Jurkat, Clone E6-1 (cell line): ENCODE measurements around the gene BTBD17.

Experiments used
- DNase-seq: peaks from one replicate; pipeline ENCODE4 v3.0.0-alpha.2; 2011; ENCODE audit warnings: low read depth, low spot score
- H3K4me3 ChIP-seq: 2 replicates; pipeline ENCODE4 v1.5.1; 2011; ENCODE audit warnings: mild to moderate bottlenecking, low read length, control low read depth, moderate library complexity

Gene BTBD17

GRCh38 chr17:74367206-74367605 lies 5.5 kb upstream of the BTBD17 start, which contains the start of gene GPR142:
Gene GPR142, plus strand, starts transcription at chr17:74367506. Its CDS starts 2,035 bp downstream, at chr17:74369541.
- no peak within 1 kb of the TSS for H3K4me3 ChIP-seq
- no peak for DNase-seq

- no peak for DNase-seq
- H3K4me3 ChIP-seq = no peak overlapping the region
Observed at GRCh38 chr17:74362810-74363498, 1.3 kb upstream of the BTBD17 start.

GRCh38 chr17:74362069-74362405 lies 369 bp upstream of the BTBD17 start:
- no peak overlapping the region for H3K4me3 ChIP-seq
- DNase-seq = no peak

GRCh38 chr17:74360899-74361229 lies 804 bp downstream of the BTBD17 start:
- no peak overlapping the region for H3K4me3 ChIP-seq
- DNase-seq = no peak

- no peak for DNase-seq
- no peak overlapping the region for H3K4me3 ChIP-seq
Observed at GRCh38 chr17:74359916-74360315, 1.8 kb downstream of the BTBD17 start.

GRCh38 chr17:74358697-74359096 lies 3.0 kb downstream of the BTBD17 start:
- no peak for DNase-seq
- no peak overlapping the region for H3K4me3 ChIP-seq

- H3K4me3 ChIP-seq = no peak overlapping the region
Observed at GRCh38 chr17:74357466-74357809, 4.2 kb downstream of the BTBD17 start.

GRCh38 chr17:74356646-74357465 lies 4.8 kb downstream of the BTBD17 start:
- no peak for DNase-seq
- no peak overlapping the region for H3K4me3 ChIP-seq

More at GRCh38 chr17:74357466-74357809, 4.2 kb downstream of the BTBD17 start:
- DNase-seq = no peak

- no peak for DNase-seq
- no peak overlapping the region for H3K4me3 ChIP-seq
Observed at GRCh38 chr17:74355065-74355464, 6.6 kb downstream of the BTBD17 start.

GRCh38 chr17:74354561-74354960 lies 7.1 kb downstream of the BTBD17 start:
- no peak for DNase-seq
- no peak overlapping the region for H3K4me3 ChIP-seq

GRCh38 chr17:74354123-74354522 lies 7.5 kb downstream of the BTBD17 start:
- no peak overlapping the region for H3K4me3 ChIP-seq
- no peak for DNase-seq

GRCh38 chr17:74353446-74354060 lies 8.1 kb downstream of the BTBD17 start:
- DNase-seq = no peak
- no peak overlapping the region for H3K4me3 ChIP-seq

- no peak for DNase-seq
- H3K4me3 ChIP-seq = no peak overlapping the region
Observed at GRCh38 chr17:74351552-74352210, 10.0 kb downstream of the BTBD17 start.

- DNase-seq = no peak
- no peak overlapping the region for H3K4me3 ChIP-seq
Observed at GRCh38 chr17:74350486-74350885, 11.2 kb downstream of the BTBD17 start.

GRCh38 chr17:74349120-74349519 lies 12.5 kb downstream of the BTBD17 start:
- no peak overlapping the region for H3K4me3 ChIP-seq
- no peak for DNase-seq

- no peak overlapping the region for H3K4me3 ChIP-seq
- no peak for DNase-seq
Observed at GRCh38 chr17:74347646-74348045, 14.0 kb downstream of the BTBD17 start.

- DNase-seq = no peak
- H3K4me3 ChIP-seq = no peak overlapping the region
Observed at GRCh38 chr17:74345433-74346241, 16.0 kb downstream of the BTBD17 start.

- no peak for DNase-seq
Observed at GRCh38 chr17:74344658-74345057, 17.0 kb downstream of the BTBD17 start.

More at GRCh38 chr17:74344658-74345057, 17.0 kb downstream of the BTBD17 start:
- H3K4me3 ChIP-seq = no peak overlapping the region
